Renal cortex interstitium (tissue), 11 donors: ENCODE data around the gene KPNA2. TPM values are rescaled to one million over a fixed set of nuclear protein-coding genes. Genes with fewer than 3 reads are reported as not detected.
"Not testable (repeated sequence)": the region's sequence is repeated elsewhere in the genome, so short reads cannot be mapped to it uniquely, and the experiment has no call there.

Source experiments
- DNase-seq, 11 donors: peaks; one replicate each; pipeline ENCODE4 v3.0.0-alpha.2; 2013; ENCODE audit warnings: low read depth in 9 of 11, low spot score in 4 of 11; ENCODE audit errors: extremely low read depth in 1 of 11
- polyA plus RNA-seq, 3 donors: library from polyadenylated mRNA; unstranded; fragments of 120-200 nt; gene quantifications; one replicate each; pipeline ENCODE4 v1.2.1, GENCODE V29; 2013; ENCODE audit not compliant: insufficient read length in 3 of 3

Gene KPNA2
- polyA plus RNA-seq, 3 donors = 108 to 144 (median 138) TPM

DNA sequence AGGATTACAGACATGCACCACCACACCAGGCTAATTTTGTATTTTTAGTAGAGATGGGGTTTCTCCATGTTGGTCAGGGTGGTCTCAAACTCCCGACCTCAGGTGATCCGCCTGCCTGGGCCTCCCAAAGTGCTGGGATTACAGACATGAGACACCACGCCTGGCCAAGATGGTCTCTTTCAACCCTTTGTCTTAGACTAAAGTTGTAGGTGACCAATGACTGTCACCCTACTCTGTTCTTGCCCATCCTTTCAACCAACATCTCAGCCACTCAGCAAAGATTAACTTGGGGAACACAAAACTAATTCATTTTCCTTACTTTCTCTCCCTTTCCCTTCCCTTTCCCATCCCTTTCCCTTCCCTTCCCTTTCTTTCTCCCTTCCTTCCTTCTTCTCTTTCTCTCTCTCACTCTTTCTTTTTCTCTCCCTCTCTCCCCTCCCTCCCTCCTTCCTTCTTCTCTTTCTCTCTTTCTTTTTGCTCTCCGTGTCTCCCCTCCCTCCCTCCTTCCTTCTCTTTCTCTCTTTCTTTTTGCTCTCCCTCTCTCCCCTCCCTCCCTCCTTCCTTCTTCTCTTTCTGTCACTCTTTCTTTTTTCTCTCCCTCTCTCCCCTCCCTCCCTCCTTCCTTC is 14.4 kb downstream of the KPNA2 start:
- DNase-seq = not testable (repeated sequence)

DNA sequence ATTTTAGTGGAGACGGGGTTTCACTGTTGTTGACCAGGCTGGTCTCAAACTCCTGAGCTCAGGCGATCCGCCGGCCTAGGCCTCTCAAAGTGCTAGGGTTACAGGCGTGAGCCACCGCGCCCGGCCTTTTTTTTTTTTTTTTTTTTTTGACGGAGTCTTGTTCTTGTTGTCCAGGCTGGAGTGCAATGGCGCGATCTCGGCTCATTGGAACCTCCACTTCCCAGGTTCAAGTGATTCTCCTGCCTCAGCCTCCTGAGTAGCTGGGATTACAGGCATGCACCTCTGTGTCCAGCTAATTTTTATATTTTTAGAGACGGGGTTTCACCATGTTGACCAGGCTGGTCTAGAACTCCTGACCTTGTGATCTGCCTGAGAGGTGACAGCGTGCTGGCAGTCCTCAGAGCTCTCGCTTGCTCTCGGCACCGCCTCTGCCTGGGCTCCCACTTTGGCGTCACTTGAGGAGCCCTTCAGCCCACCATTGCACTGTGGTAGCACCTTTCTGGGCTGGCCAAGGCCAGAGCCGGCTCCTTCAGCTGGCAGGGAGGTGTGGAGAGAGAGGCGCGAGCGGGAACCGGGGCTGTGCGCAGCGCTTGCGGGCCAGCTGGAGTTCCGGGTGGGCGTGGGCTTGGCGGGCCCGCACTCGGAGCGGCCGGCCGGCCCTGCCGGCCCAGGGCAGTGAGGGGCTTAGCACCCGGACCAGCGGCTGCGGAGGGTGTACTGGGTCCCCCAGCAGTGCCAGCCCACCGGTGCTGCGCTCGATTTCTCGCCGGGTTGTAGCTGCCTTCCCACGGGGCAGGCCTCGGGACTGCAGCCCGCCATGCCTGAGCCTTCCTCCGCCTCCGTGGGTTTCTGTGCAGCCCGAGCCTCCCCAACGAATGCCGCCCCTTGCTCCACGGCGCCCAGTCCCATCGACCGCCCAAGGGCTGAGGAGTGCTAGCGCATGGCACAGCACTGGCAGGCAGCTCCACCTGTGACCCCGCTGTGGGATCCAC is 16.1 kb downstream of the KPNA2 start:
- not testable (repeated sequence) for DNase-seq

DNA sequence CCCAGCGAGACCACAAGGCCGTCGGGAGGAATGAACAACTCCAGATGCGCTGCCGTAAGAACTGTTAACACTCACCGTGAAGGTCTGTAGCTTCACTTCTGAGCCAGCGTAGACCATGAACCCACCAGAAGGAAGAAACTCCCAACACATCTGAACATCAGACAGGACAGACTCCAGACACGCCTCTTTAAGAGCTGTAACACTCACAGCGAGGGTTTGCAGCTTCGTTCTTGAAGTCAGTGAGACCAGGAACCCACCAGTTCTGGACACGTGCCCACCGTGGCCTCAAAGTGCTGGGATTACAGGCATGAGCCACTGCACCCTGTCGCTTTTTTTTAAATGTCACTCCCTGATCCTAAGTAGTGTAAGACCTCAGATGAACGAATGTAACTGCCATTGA is 17.3 kb downstream of the KPNA2 start:
- no peak for DNase-seq

DNA sequence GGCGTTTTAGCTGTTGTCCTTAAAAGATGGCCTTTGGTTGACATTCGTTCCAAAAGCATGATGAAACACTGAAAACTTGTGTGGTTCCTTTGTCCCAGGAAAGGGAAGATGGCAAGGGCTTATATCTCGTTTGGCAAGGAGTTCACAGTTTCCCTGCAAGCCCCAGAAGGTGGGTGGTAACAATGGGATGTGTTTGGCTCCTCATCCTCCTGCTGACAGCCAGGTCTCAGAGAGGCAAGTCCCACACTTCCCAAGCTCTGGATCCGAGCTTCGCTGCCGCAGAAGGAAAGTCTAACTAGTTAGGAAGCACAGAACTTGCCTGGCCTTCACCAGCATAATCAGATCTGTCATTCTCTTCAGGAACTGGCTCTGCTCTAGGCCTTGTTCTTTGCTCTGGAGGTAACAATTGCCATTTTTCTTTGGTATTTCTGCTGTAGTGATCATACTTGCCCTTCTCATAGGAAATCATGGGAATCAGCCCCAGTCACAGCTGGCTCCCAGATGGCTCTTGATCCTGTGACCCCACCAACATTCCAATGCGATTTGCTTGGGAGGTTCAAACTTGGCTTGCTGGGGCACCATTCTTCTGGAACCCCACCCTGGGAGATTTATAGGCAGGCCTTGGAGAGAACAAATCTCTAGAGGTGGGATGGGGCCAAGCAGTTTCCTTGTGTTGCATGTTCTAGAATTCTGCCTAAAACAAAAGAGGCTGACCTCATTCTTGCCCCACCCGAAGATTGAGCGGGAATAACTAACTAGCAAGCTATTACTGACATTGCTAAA is 17.9 kb downstream of the KPNA2 start:
- no peak for DNase-seq

DNA sequence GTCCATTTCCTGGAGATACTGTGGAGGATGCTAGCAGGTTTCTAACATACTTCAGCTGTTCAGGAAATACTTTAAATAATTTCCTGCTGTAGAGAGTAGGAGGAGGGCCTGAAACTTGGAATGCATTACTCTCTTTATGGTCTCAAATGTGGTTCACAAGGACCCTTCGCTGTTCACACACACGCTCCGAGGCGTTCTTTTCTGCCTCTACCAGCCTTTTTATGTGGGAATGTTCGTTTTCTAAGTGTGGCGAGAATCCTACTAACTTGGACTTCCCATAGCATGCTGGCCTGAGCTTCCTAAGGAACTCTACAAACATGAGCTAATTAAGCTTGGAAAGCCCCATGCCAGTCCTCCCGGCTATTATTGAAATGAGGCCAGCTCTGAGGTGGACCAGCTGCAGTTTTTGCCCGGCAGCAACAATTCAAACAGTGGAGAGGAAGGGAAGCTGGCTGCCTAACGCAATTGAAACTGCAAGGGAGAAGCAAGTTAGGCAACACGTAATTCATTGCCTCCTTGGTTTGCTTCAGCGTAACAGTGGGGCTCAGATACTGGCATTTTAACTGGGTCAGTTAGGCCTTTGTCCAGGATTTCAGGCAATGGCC is 18.9 kb downstream of the KPNA2 start:
- peak in 3 of 11 donors; percentile 32 to 54 (median 38) for DNase-seq

DNA sequence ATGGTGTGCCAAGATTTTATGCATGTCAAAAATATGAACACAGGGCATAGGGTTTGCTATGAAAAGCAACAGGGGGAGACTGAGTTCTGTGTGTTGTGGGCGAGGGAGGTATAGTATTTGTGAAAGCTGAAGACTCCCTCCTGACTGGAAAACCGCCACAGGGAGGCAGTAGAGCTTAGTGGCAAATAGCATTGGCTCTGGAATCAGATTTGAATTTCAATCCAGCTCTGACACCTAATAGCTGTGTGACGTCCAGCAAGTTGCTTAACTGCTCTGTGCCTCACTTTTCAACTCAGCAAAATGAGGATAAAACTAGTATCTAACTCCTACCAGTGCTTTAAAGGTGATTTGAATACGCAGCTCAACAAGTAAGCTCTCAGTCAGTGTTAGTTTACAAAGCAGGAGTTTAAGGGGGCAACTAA is 22.0 kb downstream of the KPNA2 start:
- no peak for DNase-seq

DNA sequence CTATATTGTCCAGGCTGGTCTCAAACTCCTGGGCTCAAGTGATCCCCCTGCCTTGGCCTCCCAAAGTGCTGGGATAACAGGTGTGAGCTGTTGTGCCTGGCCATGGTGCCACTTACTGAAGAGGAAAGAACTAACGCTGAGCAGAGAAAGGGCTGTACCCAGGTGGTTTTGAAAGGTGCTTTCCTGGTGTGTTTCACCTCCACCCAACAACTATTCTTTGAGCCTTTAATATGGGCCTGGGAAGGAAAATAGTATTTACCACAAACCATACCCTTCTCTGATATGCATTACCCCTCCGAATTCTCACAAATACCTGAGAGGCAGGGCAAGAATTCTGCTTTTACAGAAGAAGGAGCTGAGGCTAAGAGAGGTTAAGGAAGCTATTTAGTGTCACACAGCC is 24.8 kb downstream of the KPNA2 start:
- DNase-seq = no peak

DNA sequence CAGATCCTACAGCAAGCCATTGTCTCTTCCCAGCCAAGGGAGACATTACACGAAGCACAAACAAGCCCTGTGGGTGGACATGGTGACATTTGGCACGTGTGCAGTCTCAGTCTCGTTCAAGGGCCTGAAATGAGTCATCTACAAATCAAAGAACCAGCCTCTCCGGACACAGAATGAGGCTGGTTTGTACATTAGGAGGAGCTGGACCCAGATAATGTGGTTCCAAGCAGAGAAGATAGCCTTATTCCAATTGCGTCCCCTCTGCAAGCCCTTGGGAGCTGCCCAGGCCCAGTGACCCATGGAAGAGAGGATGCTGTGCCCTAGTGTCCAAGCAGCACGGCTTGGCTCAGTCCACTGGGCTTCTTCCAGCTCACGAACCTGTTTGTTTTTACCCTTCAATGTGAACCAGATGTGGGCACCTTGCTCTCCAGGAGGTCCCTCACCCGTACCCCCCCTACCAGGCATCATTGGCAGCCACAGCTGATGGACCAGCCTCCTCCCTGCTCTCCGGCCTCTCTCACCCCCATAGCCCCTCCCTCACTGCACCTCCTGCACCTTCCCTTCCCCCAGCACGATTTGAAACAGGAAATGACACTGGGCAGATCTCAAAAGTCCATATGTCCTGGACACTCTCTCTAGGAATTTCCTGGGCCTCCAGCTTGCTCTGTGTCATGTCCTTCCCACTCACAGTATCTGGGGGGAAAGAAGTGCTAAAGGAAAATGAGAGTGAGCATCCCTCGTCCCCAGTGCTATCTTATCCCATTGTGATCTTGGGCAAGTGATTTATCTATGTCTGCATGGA is 26.2 kb downstream of the KPNA2 start:
- DNase-seq = no peak

DNA sequence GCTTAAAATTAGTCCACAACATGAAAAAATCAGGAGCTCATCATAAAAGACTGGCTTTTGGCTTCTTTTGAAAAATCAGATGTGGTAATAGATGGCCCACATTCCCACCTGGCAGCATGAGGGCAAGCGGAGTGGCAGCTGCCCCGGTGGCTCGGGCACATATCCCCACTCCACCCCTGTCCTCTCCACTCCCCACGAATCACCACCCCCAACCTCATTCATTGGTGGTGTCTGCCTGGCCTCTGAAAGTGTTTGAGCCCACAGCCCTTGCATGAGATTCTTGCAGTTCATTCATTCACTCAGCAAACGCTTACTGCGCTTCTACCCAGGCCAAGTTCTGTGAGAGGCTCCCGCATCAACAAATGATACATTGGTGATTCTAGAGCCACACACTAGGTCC is 29.8 kb downstream of the KPNA2 start:
- not testable (repeated sequence) for DNase-seq

DNA sequence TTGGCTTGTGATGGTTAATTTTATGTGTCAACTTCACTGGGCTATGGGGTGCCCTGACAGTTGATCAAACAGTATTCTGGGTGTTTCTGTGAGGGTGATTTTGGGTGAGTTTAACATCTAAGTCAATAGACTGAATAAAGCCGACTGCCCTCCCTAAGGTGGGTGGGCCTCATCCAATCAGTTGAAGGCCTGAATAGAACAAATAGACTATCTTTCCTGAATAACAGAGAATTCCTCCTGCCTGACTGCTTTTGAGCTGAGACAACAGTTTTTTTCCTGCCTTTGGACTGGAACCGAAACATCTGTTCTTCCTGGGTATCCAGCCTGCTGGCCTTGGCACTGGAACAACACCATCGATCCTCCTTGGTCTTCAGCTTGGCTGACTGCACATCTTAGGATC is 33.0 kb downstream of the KPNA2 start:
- not testable (repeated sequence) for DNase-seq

DNA sequence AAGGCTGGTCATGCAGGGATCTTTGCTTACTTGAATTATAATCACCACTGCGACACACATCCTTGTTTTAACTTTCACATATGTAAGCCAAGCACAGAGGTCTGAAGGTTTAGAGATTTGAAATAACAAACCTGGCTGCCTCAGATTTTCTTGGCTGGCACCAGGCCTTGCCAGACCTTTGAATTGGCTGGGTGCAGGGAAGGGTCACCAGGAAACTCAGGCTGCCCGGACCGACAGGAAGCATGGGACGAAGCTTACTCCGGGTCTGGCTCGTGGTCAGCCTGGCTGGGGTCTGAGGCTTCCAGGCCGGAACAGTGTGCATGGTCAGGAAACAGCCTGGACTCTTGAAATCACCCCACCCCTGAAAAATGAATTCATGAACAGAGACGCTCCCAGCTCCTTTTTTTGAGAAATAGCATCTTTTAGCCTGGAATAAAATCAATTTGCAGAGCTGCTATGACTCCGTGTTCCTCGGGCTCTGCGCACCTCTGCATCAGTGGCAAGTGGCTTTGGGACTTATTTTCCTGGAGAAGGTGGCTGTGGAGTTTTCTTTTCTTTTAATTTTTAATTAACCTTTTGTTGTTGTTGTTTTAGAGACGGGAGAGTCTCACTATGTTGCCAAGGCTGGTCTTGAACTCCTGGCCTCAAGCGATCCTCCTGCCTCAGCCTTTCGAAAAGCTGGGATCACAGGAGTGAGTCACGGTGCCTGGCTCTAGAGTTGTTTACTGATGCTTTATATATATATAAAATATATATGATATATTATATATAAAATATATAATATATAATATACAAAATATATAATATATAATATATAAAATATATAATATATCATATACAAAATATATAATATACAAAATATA is 35.3 kb downstream of the KPNA2 start:
- not testable (repeated sequence) for DNase-seq

DNA sequence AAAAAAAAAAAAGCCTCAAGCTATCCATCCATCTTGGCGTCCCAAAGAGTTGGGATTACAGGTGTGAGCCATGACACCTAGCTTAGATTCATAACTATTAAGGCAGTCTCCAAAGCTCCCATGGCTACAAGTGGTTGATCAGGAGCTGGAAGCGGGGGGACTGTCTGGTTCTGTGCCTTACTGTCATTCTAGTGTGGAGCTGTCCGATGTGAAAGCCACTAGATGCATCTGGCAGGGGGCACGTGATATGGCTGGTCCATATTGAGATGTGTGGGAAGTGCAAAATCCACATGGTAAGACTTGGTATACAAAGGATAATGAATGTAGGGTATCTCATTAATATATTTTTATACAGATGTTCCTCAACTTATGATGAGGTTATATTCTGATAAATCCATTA is 38.7 kb downstream of the KPNA2 start:
- DNase-seq = no peak

DNA sequence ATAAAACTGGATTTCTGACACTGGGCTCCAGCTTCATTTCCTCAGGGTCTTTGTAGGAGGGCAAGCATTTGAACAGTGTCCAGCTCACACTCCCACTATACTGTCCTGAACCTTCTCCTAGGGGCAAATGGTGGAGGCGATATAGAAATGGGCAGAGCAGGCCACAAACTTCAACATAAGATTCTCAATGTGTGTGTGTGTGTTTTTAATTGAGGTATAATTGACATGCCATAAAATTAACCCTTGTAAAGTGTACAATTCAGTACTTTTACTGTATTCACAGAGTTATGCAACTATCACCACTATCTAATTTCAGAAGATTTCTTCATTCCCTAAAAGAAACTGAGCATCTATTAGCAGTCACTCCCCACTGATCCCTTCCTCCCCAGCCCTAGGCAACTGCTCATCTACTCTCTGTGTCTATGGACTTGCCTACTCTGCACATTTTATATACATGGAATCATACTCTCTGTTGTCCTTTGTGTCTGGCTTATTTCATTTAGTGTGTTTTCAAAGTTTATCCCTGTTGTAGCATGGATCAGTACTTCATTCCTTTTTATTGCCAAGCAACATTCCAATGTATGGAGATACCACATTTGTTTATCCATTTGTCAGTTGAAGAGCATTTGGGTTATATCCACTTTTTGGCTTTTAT is 40.5 kb downstream of the KPNA2 start:
- DNase-seq = not testable (repeated sequence)

DNA sequence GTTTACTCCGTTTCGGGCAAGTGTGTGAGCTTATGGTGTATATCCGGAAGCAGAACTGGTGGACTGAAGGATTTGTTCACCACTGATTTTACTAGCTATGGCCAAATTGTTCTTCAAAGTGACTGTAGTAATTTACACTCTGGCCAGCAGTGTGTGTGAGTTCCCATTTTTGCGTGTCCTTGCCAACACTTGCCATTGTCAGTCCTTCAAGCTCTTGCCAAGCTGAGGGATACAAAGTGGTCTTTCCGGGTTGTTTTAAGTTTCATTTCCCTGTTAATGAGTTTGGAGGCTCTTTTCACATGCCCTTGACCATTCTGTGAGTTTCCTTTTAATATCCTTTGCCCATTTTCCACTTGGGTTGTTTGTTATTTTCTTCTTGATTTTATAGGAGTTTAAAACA is 42.0 kb downstream of the KPNA2 start:
- not testable (repeated sequence) for DNase-seq

DNA sequence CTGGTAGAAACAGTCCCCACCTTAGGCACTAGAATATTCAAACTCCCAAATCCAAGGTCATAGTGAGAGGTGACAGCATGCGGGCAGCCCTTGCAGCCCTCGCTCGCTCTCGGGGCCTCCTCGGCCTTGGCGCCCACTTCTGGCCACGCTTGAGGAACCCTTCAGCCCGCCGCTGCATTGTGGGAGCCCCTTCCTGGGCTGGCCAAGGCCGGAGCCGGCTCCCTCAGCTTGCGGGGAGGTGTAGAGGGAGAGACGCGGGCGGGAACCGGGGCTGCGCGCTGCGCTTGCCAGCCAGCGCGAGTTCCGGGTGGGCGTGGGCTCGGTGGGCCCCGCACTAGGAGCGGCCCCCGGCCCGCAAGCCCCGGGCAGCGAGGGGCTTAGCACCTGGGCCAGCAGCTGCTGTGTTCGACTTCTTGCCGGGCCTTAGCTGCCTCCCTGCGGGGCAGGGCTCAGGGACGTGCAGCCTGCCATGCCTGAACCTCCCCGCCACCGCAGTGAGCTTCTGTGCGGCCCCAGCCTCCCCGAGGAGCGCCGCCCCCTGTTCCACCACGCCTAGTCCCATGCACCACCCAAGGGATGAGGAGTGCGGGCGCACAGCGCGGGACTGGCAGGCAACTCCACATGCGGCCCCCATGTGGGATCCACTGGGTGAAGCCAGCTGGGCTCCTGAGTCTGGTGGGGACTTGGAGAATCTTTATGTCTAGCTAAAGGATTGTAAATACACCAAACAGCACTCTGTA is 45.0 kb downstream of the KPNA2 start:
- no peak for DNase-seq
